Lower lobe of right lung (tissue), 2 donors: ENCODE results near the gene LCE2B. TPM values are rescaled to one million over a fixed set of nuclear protein-coding genes. Genes with fewer than 3 reads are reported as not detected.

Experiments used
- ATAC-seq, 2 donors: fragments of 200-7000 bp; cut with Tn5 transposase; one replicate each; pipeline ENCODE4 v1.9.1; 2020 to 2022; ENCODE audit warnings: mild to moderate bottlenecking in 2 of 2, moderate library complexity in 2 of 2
- DNase-seq: peaks from one replicate; pipeline ENCODE4 v3.0.0-alpha.2; 2020
- H3K27ac ChIP-seq: fragments of 200-600 bp; one replicate; pipeline ENCODE4 v1.8.0; 2022
- H3K27me3 ChIP-seq: fragments of 200-600 bp; one replicate; pipeline ENCODE4 v1.8.0; 2022; ENCODE audit warnings: low read depth
- H3K36me3 ChIP-seq: fragments of 200-600 bp; one replicate; pipeline ENCODE4 v1.8.0; 2022; ENCODE audit warnings: mild to moderate bottlenecking
- H3K4me1 ChIP-seq: fragments of 200-600 bp; one replicate; pipeline ENCODE4 v1.8.0; 2022
- H3K4me3 ChIP-seq: fragments of 200-600 bp; one replicate; pipeline ENCODE4 v1.8.0; 2022; ENCODE audit warnings: mild to moderate bottlenecking
- H3K9me3 ChIP-seq: fragments of 200-600 bp; one replicate; pipeline ENCODE4 v1.8.0; 2022
- CTCF ChIP-seq: fragments of 200-600 bp; IDR thresholded peaks from one replicate; pipeline ENCODE4 v1.8.0; 2022; ENCODE audit warnings: antibody characterized with exemption, mild to moderate bottlenecking
- intact Hi-C: fragments of 100-400 bp; cut with DNase I; formaldehyde crosslinking; loops from one replicate; pipeline ENCODE4 v1.11.0; 2022
- total RNA-seq: library from RNA; stranded (reverse); fragmentation: NEBNext Ultra II Directional; extraction: Animal tissue kit (Norgen Biotek cat#: 25700); gene quantifications from one replicate; pipeline ENCODE4 v1.2.1, GENCODE V29; 2021
- donor health status: DM: no; HTN: yes; CAD: no; lungs with severe emphysema.

The LCE2B gene
- total RNA-seq, 1 donor from 2014 or later: not detected

- DNase-seq (no peak), ATAC-seq (no peak)
- H3K36me3 ChIP-seq: no peaks in the 10 kb centered on the region
Measured at GRCh38 chr1:152728986-152729385, 43.1 kb downstream of the LCE2B start.

GRCh38 chr1:152735648-152736047 is 49.7 kb downstream of the LCE2B start:
- Histone ChIP-seq H3K36me3 (no peaks in the 10 kb centered on the region), H3K27me3 (no peaks in the 10 kb centered on the region), H3K9me3 (no peaks in the 10 kb centered on the region), H3K4me3 (no peak overlapping the region), H3K27ac (no peak overlapping the region), H3K4me1 (no peaks in the 10 kb centered on the region)
- no peak for TF ChIP-seq CTCF
- intact Hi-C loops: no loop called here
- ATAC-seq (no peak), DNase-seq (no peak)

More at GRCh38 chr1:152728986-152729385, 43.1 kb downstream of the LCE2B start:
- Histone ChIP-seq H3K9me3 (no peaks in the 10 kb centered on the region), H3K4me3 (no peak overlapping the region), H3K27me3 (no peaks in the 10 kb centered on the region), H3K27ac (no peak overlapping the region), H3K4me1 (no peaks in the 10 kb centered on the region)
- intact Hi-C loops: no loop called here
- TF ChIP-seq CTCF: no peak

Other genes starting within 250 kb of the LCE2B start
- not detected for gene LCE5A, start 175.3 kb upstream of the LCE2B start, total RNA-seq
- not detected for gene CRCT1, start 171.6 kb upstream of the LCE2B start, total RNA-seq
- not detected for gene LCE3E, start 119.3 kb upstream of the LCE2B start, total RNA-seq
- gene LCE3D, start 105.6 kb upstream of the LCE2B start, total RNA-seq: not detected
- gene LCE3C, start 85.9 kb upstream of the LCE2B start, total RNA-seq: not detected
- gene LCE3B, start 72.3 kb upstream of the LCE2B start, total RNA-seq: not detected
- not detected for gene LCE3A, start 63.0 kb upstream of the LCE2B start, total RNA-seq
- gene LCE2D, start 22.7 kb upstream of the LCE2B start, total RNA-seq: not detected
- not detected for gene LCE2C, start 10.8 kb upstream of the LCE2B start, total RNA-seq
- not detected for gene LCE2A, start 12.2 kb downstream of the LCE2B start, total RNA-seq
- gene LCE4A, start 22.0 kb downstream of the LCE2B start, total RNA-seq: not detected
- gene KPRP, start 71.9 kb downstream of the LCE2B start, total RNA-seq: not detected
- gene LCE1F, start 89.0 kb downstream of the LCE2B start, total RNA-seq: not detected
- not detected for gene LCE1E, start 100.1 kb downstream of the LCE2B start, total RNA-seq
- not detected for gene LCE1D, start 110.6 kb downstream of the LCE2B start, total RNA-seq
- gene LCE1C, start 120.5 kb downstream of the LCE2B start, total RNA-seq: not detected
- gene LCE1B, start 125.8 kb downstream of the LCE2B start, total RNA-seq: not detected
- not detected for gene LCE1A, start 141.3 kb downstream of the LCE2B start, total RNA-seq
- gene LCE6A, start 156.7 kb downstream of the LCE2B start, total RNA-seq: not detected
- not detected for gene LCE7A, start 173.9 kb downstream of the LCE2B start, total RNA-seq
- not detected for gene SMCP, start 192.2 kb downstream of the LCE2B start, total RNA-seq
- 0.24 TPM for gene IVL, start 222.4 kb downstream of the LCE2B start, total RNA-seq